ENCODE data around the gene PPL. TPM values are rescaled to one million over a fixed set of nuclear protein-coding genes. Genes with fewer than 3 reads are reported as not detected.

The PPL gene
- total and polyA plus RNA-seq, 2 donors (not counting 3 experiments of a cell fraction or from before 2014, with no cell fraction given) = 0.07 to 0.20 TPM

- dilution Hi-C loops (cut with MboI; ENCODE audit: extremely low pct_ligation_motif_present, low sequenced_read_pairs) (no loop called here), intact Hi-C loops (cut with micrococcal nuclease) (no loop called here)
- Histone ChIP-seq H3K9me1 (replicated peaks; ENCODE audit: control insufficient read depth, extremely low read depth, insufficient read depth, low read length) (no peaks in the 10 kb centered on the region), H3K27me3 (ENCODE audit: control insufficient read depth in 2 of 2, insufficient read depth in 2 of 2, low read length in 2 of 2) (no peaks in the 10 kb centered on the region), H3K9me3 (replicated peaks; ENCODE audit: control insufficient read depth, insufficient read depth, low read length) (no peaks in the 10 kb centered on the region), H4K20me1 (replicated peaks; ENCODE audit: control insufficient read depth, extremely low read depth, insufficient read depth, low read length) (no peaks in the 10 kb centered on the region), H3K4me1 (ENCODE audit: control insufficient read depth, extremely low read depth, insufficient read depth, low read length) (peaks cover 26% of the 10 kb centered on the region), H3K79me2 (ENCODE audit: control insufficient read depth, insufficient read depth, low read length) (peaks cover 67% of the 10 kb centered on the region), H2AFZ (ENCODE audit: low read depth, low read length) (no peak overlapping the region), H3K4me2 (ENCODE audit: insufficient read depth, low read length) (peak overlapping the region; percentile 32), H3K27ac (ENCODE audit: insufficient read depth, low read depth, low read length) (peak overlapping the region; percentile 86), H3K4me3 (replicated peaks in 1 of 3; ENCODE audit: insufficient read depth in 1 of 3, low read depth in 1 of 3, low read length in 3 of 3) (peak overlapping the region in 1 of 3 experiments; percentile 0), H3K36me3 (ENCODE audit: control insufficient read depth in 2 of 2, extremely low read depth in 1 of 2, insufficient read depth in 2 of 2, low read length in 2 of 2) (peaks cover 16 to 24% of the 10 kb centered on the region in 2 experiments), H3K9ac (replicated peaks; ENCODE audit: extremely low read depth, insufficient read depth, low read length) (peak overlapping the region; percentile 48)
- POLR2A ChIA-PET = interaction anchor here (0.6 to 0.8 kb wide), 2 partner anchors 15 to 86 kb away, joined by 3 to 7 read pairs; no protein-coding TSS in a partner anchor
- CTCF ChIA-PET = interaction anchor here (0.8 to 1.8 kb wide), 7 partner anchors 8 to 97 kb away, joined by 3 to 13 read pairs (median 4); no protein-coding TSS in a partner anchor
- DNase-seq (ENCODE audit: low read depth, low spot score) = peak; percentile 73
- BruUV-seq (replicated peaks) = TSS peak; percentile 17
- no peak for FAIRE-seq
- no peak for TF ChIP-seq JUN (IDR thresholded peaks at IDR 0.05; ENCODE audit: borderline replicate concordance, insufficient read depth, insufficient read length, low read depth)
- TF ChIP-seq FOS (IDR thresholded peaks at IDR 0.05; ENCODE audit: borderline replicate concordance, insufficient read depth, low read length) = no peak
- TF ChIP-seq MYC (IDR thresholded peaks at IDR 0.05; ENCODE audit: low read depth, low read length) = no peak
- TF ChIP-seq EZH2 (IDR thresholded peaks at IDR 0.05; ENCODE audit: borderline replicate concordance, low read depth, low read length, severe bottlenecking) = no peak
Measured at GRCh38 chr16:4859190-4859899, 77.6 kb downstream of the PPL start.

GRCh38 chr16:4855804-4856203 lies 81.1 kb downstream of the PPL start:
- BruUV-seq (replicated peaks) = no TSS peak
- Histone ChIP-seq H2AFZ (ENCODE audit: low read depth, low read length) (no peak overlapping the region), H3K27ac (ENCODE audit: insufficient read depth, low read depth, low read length) (no peak overlapping the region), H4K20me1 (replicated peaks; ENCODE audit: control insufficient read depth, extremely low read depth, insufficient read depth, low read length) (no peaks in the 10 kb centered on the region), H3K79me2 (ENCODE audit: control insufficient read depth, insufficient read depth, low read length) (peaks cover 63% of the 10 kb centered on the region), H3K9me3 (replicated peaks; ENCODE audit: control insufficient read depth, insufficient read depth, low read length) (no peaks in the 10 kb centered on the region), H3K4me3 (replicated peaks in 1 of 3; ENCODE audit: insufficient read depth in 1 of 3, low read depth in 1 of 3, low read length in 3 of 3) (no peak overlapping the region), H3K9me1 (replicated peaks; ENCODE audit: control insufficient read depth, extremely low read depth, insufficient read depth, low read length) (no peaks in the 10 kb centered on the region), H3K4me1 (ENCODE audit: control insufficient read depth, extremely low read depth, insufficient read depth, low read length) (peaks cover 47% of the 10 kb centered on the region), H3K27me3 (ENCODE audit: control insufficient read depth in 2 of 2, insufficient read depth in 2 of 2, low read length in 2 of 2) (no peaks in the 10 kb centered on the region), H3K4me2 (ENCODE audit: insufficient read depth, low read length) (no peak overlapping the region), H3K36me3 (ENCODE audit: control insufficient read depth in 2 of 2, extremely low read depth in 1 of 2, insufficient read depth in 2 of 2, low read length in 2 of 2) (peaks cover 13 to 26% of the 10 kb centered on the region in 2 experiments), H3K9ac (replicated peaks; ENCODE audit: extremely low read depth, insufficient read depth, low read length) (no peak overlapping the region)
- CTCF ChIA-PET = no interaction called here
- dilution Hi-C loops (cut with MboI; ENCODE audit: extremely low pct_ligation_motif_present, low sequenced_read_pairs) (no loop called here), intact Hi-C loops (cut with micrococcal nuclease) (no loop called here)
- DNase-seq (ENCODE audit: low read depth, low spot score) (no peak), FAIRE-seq (no peak)
- POLR2A ChIA-PET = no interaction called here
- TF ChIP-seq POLR2AphosphoS5 (IDR thresholded peaks at IDR 0.05; ENCODE audit: insufficient read depth, low read depth, low read length) = no peak
- no peak for TF ChIP-seq EZH2 (IDR thresholded peaks at IDR 0.05; ENCODE audit: borderline replicate concordance, low read depth, low read length, severe bottlenecking)
